ENCODE measurements around the gene TAF7L.

- no peak for TF ChIP-seq CTCF (optimal IDR thresholded peaks at IDR 0.05 in 1 of 3, IDR thresholded peaks at IDR 0.05 in 1 of 3, conservative IDR thresholded peaks at IDR 0.05 in 1 of 3; ENCODE audit: extremely low read depth in 1 of 3, insufficient read depth in 2 of 3, low read length in 3 of 3)
- no peak for TF ChIP-seq EZH2 (IDR thresholded peaks at IDR 0.05; ENCODE audit: low read length)
Measured at GRCh38 chrX:101263766-101264165, 27.4 kb downstream of the TAF7L start.
